ENCODE results near the gene CDH10.

- TF ChIP-seq CTCF (IDR thresholded peaks at IDR 0.05) (no peak), POLR2AphosphoS5 (IDR thresholded peaks at IDR 0.05) (no peak)
These were observed 170.1 kb downstream of the CDH10 start for GRCh38 chr5:24474685-24475084.
